ENCODE data around the gene TRIM38. TPM values are rescaled to one million over a fixed set of nuclear protein-coding genes. Genes with fewer than 3 reads are reported as not detected.

Gene TRIM38
- total and polyA plus RNA-seq, 2 donors (not counting 3 experiments of a cell fraction or from before 2014, with no cell fraction given): 5.1 to 13.2 TPM

DNA sequence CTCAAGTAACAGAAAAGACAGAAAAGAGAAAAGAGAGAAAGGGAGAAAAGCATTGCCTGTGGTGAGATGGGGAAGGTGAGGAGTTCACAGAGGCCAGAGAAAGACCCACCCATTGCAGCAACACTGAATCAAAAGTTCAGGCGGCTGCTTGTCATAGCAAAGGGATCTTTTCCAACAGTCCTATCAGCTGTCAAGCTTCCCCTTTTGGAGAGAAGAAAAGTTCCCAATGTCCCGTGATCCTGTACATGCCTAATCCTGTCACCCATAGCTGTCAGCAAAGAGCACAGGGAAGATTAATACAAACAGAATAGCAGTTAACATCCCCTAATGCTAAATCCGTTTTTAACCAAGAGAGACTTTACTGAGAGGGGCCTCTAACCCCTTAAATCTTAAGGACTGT lies 8.9 kb upstream of the TRIM38 start:
- DNase-seq (ENCODE audit: low read depth, low spot score) (no peak), FAIRE-seq (no peak)
- BruUV-seq (replicated peaks): no TSS peak
- Histone ChIP-seq H3K9me1 (replicated peaks; ENCODE audit: control insufficient read depth, extremely low read depth, insufficient read depth, low read length) (no peaks in the 10 kb centered on the region), H3K4me2 (ENCODE audit: insufficient read depth, low read length) (no peak overlapping the region), H2AFZ (ENCODE audit: low read depth, low read length) (no peak overlapping the region), H3K27me3 (ENCODE audit: control insufficient read depth in 2 of 2, insufficient read depth in 2 of 2, low read length in 2 of 2) (peaks cover 2 to 5% of the 10 kb centered on the region in 2 experiments), H3K27ac (ENCODE audit: insufficient read depth, low read depth, low read length) (no peak overlapping the region), H3K9ac (replicated peaks; ENCODE audit: extremely low read depth, insufficient read depth, low read length) (no peak overlapping the region), H3K79me2 (ENCODE audit: control insufficient read depth, insufficient read depth, low read length) (no peaks in the 10 kb centered on the region), H4K20me1 (replicated peaks; ENCODE audit: control insufficient read depth, extremely low read depth, insufficient read depth, low read length) (no peaks in the 10 kb centered on the region), H3K4me3 (replicated peaks in 1 of 3; ENCODE audit: insufficient read depth in 1 of 3, low read depth in 1 of 3, low read length in 3 of 3) (no peak overlapping the region), H3K36me3 (ENCODE audit: control insufficient read depth in 2 of 2, extremely low read depth in 1 of 2, insufficient read depth in 2 of 2, low read length in 2 of 2) (no peaks in the 10 kb centered on the region), H3K9me3 (replicated peaks; ENCODE audit: control insufficient read depth, insufficient read depth, low read length) (no peaks in the 10 kb centered on the region), H3K4me1 (ENCODE audit: control insufficient read depth, extremely low read depth, insufficient read depth, low read length) (peaks cover 3% of the 10 kb centered on the region)
- dilution Hi-C loops (cut with MboI; ENCODE audit: extremely low pct_ligation_motif_present, low sequenced_read_pairs) (no loop called here), intact Hi-C loops (cut with micrococcal nuclease) (no loop called here)
- CTCF ChIA-PET: no interaction called here
- POLR2A ChIA-PET: no interaction called here
- TF ChIP-seq JUN (IDR thresholded peaks at IDR 0.05; ENCODE audit: borderline replicate concordance, insufficient read depth, insufficient read length, low read depth) (no peak), POLR2AphosphoS5 (IDR thresholded peaks at IDR 0.05; ENCODE audit: insufficient read depth, low read depth, low read length) (no peak), FOS (IDR thresholded peaks at IDR 0.05; ENCODE audit: borderline replicate concordance, insufficient read depth, low read length) (no peak), EZH2 (IDR thresholded peaks at IDR 0.05; ENCODE audit: borderline replicate concordance, low read depth, low read length, severe bottlenecking) (no peak), POLR2A (IDR thresholded peaks at IDR 0.05; ENCODE audit: low read depth, low read length) (no peak), GATA2 (IDR thresholded peaks at IDR 0.05; ENCODE audit: insufficient read depth, insufficient read length, low read depth, low read length) (no peak), MYC (IDR thresholded peaks at IDR 0.05; ENCODE audit: low read depth, low read length) (no peak), MAX (IDR thresholded peaks at IDR 0.05; ENCODE audit: insufficient read depth, insufficient read length) (no peak)
- TF ChIP-seq, protein P1, sequence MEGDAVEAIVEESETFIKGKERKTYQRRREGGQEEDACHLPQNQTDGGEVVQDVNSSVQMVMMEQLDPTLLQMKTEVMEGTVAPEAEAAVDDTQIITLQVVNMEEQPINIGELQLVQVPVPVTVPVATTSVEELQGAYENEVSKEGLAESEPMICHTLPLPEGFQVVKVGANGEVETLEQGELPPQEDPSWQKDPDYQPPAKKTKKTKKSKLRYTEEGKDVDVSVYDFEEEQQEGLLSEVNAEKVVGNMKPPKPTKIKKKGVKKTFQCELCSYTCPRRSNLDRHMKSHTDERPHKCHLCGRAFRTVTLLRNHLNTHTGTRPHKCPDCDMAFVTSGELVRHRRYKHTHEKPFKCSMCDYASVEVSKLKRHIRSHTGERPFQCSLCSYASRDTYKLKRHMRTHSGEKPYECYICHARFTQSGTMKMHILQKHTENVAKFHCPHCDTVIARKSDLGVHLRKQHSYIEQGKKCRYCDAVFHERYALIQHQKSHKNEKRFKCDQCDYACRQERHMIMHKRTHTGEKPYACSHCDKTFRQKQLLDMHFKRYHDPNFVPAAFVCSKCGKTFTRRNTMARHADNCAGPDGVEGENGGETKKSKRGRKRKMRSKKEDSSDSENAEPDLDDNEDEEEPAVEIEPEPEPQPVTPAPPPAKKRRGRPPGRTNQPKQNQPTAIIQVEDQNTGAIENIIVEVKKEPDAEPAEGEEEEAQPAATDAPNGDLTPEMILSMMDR (IDR thresholded peaks at IDR 0.05; ENCODE audit: extremely low read depth in 1 of 2, insufficient read depth in 1 of 2, low read depth in 1 of 2, low read length in 2 of 2): no peak

Data from endothelial cell of umbilical vein (primary cell).